GM21529 (cell line): Measurements from ENCODE around the gene PRDM5.

ENCODE experiments used
- ATAC-seq: cut with Tn5 transposase; IDR thresholded peaks from one replicate; pipeline ENCODE4 v1.9.1; 2021; ENCODE audit not compliant: unreplicated experiment

The PRDM5 gene

GRCh38 chr4:120922381-120923206, at the start of gene PRDM5:
TSS of gene PRDM5 (minus strand) at chr4:120922726. CDS start at chr4:120922608, 118 bp downstream.
- no peak for ATAC-seq

GRCh38 chr4:120971884-120972283, 49.4 kb upstream of the PRDM5 start:
- ATAC-seq: no peak

- ATAC-seq: no peak
Observed at GRCh38 chr4:120965938-120966337, 43.4 kb upstream of the PRDM5 start.

- no peak for ATAC-seq
Observed at GRCh38 chr4:120964596-120964995, 42.1 kb upstream of the PRDM5 start.

- no peak for ATAC-seq
Observed at GRCh38 chr4:120963449-120963848, 40.9 kb upstream of the PRDM5 start.

GRCh38 chr4:120960656-120961267, 38.2 kb upstream of the PRDM5 start:
- no peak for ATAC-seq

- no peak for ATAC-seq
Observed at GRCh38 chr4:120948382-120948781, 25.9 kb upstream of the PRDM5 start.

- no peak for ATAC-seq
Observed at GRCh38 chr4:120942776-120943175, 20.2 kb upstream of the PRDM5 start.

- no peak for ATAC-seq
Observed at GRCh38 chr4:120940547-120940946, 18.0 kb upstream of the PRDM5 start.

GRCh38 chr4:120939693-120940092, 17.2 kb upstream of the PRDM5 start:
- no peak for ATAC-seq

GRCh38 chr4:120929847-120930246, 7.3 kb upstream of the PRDM5 start:
- no peak for ATAC-seq

- ATAC-seq: no peak
Observed at GRCh38 chr4:120927801-120928409, 5.4 kb upstream of the PRDM5 start.

GRCh38 chr4:120926358-120927025, 4.0 kb upstream of the PRDM5 start:
- ATAC-seq: no peak

- no peak for ATAC-seq
Observed at GRCh38 chr4:120924931-120925330, 2.4 kb upstream of the PRDM5 start.

- ATAC-seq: no peak
Observed at GRCh38 chr4:120923207-120923522, 639 bp upstream of the PRDM5 start.

GRCh38 chr4:120921456-120922380, 808 bp downstream of the PRDM5 start:
- ATAC-seq: no peak

GRCh38 chr4:120920666-120921065, 1.9 kb downstream of the PRDM5 start:
- no peak for ATAC-seq

- no peak for ATAC-seq
Observed at GRCh38 chr4:120919358-120919757, 3.2 kb downstream of the PRDM5 start.

- no peak for ATAC-seq
Observed at GRCh38 chr4:120918788-120919187, 3.7 kb downstream of the PRDM5 start.

GRCh38 chr4:120918092-120918491, 4.4 kb downstream of the PRDM5 start:
- ATAC-seq: no peak

- no peak for ATAC-seq
Observed at GRCh38 chr4:120916937-120917336, 5.6 kb downstream of the PRDM5 start.
